Non-pigmented ciliary epithelial cell (primary cell): ENCODE measurements around the gene MAGI2.

Source experiments
- DNase-seq: peaks from one replicate; pipeline ENCODE4 v3.0.0-alpha.2; 2010; ENCODE audit warnings: low read depth

MAGI2 gene

GRCh38 chr7:78222001-78222751 lies 1231.3 kb downstream of the MAGI2 start:
- no peak for DNase-seq

GRCh38 chr7:78220754-78221153 lies 1232.7 kb downstream of the MAGI2 start:
- no peak for DNase-seq

GRCh38 chr7:78218876-78219275 lies 1234.6 kb downstream of the MAGI2 start:
- no peak for DNase-seq

GRCh38 chr7:78218051-78218450 lies 1235.4 kb downstream of the MAGI2 start:
- DNase-seq: no peak

GRCh38 chr7:78215199-78215598 lies 1238.3 kb downstream of the MAGI2 start:
- DNase-seq: no peak

- no peak for DNase-seq
Observed at GRCh38 chr7:78213402-78213801, 1240.1 kb downstream of the MAGI2 start.

- DNase-seq: no peak
Observed at GRCh38 chr7:78212476-78213060, 1240.9 kb downstream of the MAGI2 start.

GRCh38 chr7:78207269-78207668 lies 1246.2 kb downstream of the MAGI2 start:
- no peak for DNase-seq

GRCh38 chr7:78206769-78207168 lies 1246.7 kb downstream of the MAGI2 start:
- no peak for DNase-seq

GRCh38 chr7:78203042-78203720 lies 1250.3 kb downstream of the MAGI2 start:
- no peak for DNase-seq

GRCh38 chr7:78198756-78199155 lies 1254.7 kb downstream of the MAGI2 start:
- no peak for DNase-seq

- DNase-seq: no peak
Observed at GRCh38 chr7:78197447-78197846, 1256.0 kb downstream of the MAGI2 start.

GRCh38 chr7:78195281-78195680 lies 1258.2 kb downstream of the MAGI2 start:
- no peak for DNase-seq

- no peak for DNase-seq
Observed at GRCh38 chr7:78194611-78195010, 1258.9 kb downstream of the MAGI2 start.

- DNase-seq: no peak
Observed at GRCh38 chr7:78191475-78192079, 1261.9 kb downstream of the MAGI2 start.

GRCh38 chr7:78189762-78190161 lies 1263.7 kb downstream of the MAGI2 start:
- no peak for DNase-seq

GRCh38 chr7:78185149-78185745 lies 1268.2 kb downstream of the MAGI2 start:
- DNase-seq: no peak

GRCh38 chr7:78184299-78184698 lies 1269.2 kb downstream of the MAGI2 start:
- no peak for DNase-seq

- no peak for DNase-seq
Observed at GRCh38 chr7:78179827-78180477, 1273.5 kb downstream of the MAGI2 start.

- DNase-seq: no peak
Observed at GRCh38 chr7:78179211-78179610, 1274.3 kb downstream of the MAGI2 start.

- no peak for DNase-seq
Observed at GRCh38 chr7:78178319-78178718, 1275.1 kb downstream of the MAGI2 start.

- DNase-seq: no peak
Observed at GRCh38 chr7:78176171-78176570, 1277.3 kb downstream of the MAGI2 start.
